SK-N-MC (cell line): ENCODE results near the gene SLC10A4.

ENCODE experiments used
- EZH2 ChIP-seq: fragments of 200-600 bp; sonication (generic); IDR thresholded peaks from one replicate; pipeline ENCODE4 v1.6.1; 2017; ENCODE audit warnings: antibody characterized with exemption
- FOXP2 ChIP-seq: optimal IDR thresholded peaks from 2 replicates; pipeline ENCODE3; 2011; ENCODE audit warnings: mild to moderate bottlenecking, moderate library complexity; ENCODE audit not compliant: insufficient read depth; ENCODE audit errors: extremely low read length, control extremely low read depth
- POLR2AphosphoS5 ChIP-seq: IDR thresholded peaks from 2 replicates; pipeline ENCODE4 v1.6.1; 2012; ENCODE audit warnings: mild to moderate bottlenecking, low read depth, low read length, borderline replicate concordance

DNA sequence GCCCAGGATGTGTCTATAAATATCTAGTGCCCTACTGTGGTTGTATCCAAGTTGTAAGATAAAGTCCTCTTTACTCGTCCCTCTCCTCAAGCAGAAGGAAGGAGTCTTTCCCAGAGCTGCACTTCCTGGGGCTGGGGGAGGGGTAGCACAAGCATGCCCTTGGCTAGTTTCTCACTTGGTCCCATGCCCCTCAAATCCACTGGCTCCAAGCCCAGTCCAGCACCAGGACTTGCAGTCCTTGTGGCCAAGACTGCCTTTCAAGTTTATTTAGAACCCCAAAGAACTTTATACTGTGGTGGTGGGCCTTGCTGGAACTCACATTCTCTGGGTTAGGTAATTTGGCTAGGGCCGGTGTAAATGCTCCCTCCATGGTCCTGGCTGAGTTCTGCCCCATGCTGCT is 43.2 kb upstream of the SLC10A4 start:
- no peak for TF ChIP-seq FOXP2
- TF ChIP-seq EZH2 = no peak
- no peak for TF ChIP-seq POLR2AphosphoS5
